HAP-1 (cell line): ENCODE measurements around the gene CMIP.

Experiments used
- DNase-seq, 2 experiments: peaks; one replicate each; pipeline ENCODE4 v3.0.0-alpha.2; 2016 to 2020; ENCODE audit warnings: low spot score in 2 of 2
- H3K27me3 ChIP-seq: fragments of 250-450 bp; sonication (Bioruptor Pico); 2 replicates; pipeline ENCODE4 v1.5.1; 2020; ENCODE audit warnings: low read depth, mild to moderate bottlenecking, moderate library complexity
- H3K36me3 ChIP-seq: fragments of 250-450 bp; sonication (Bioruptor Pico); replicated peaks from 2 replicates; pipeline ENCODE4 v1.5.1; 2020; ENCODE audit warnings: mild to moderate bottlenecking
- H3K4me1 ChIP-seq: fragments of 250-450 bp; sonication (Bioruptor Pico); 2 replicates; pipeline ENCODE4 v1.5.1; 2020; ENCODE audit warnings: mild to moderate bottlenecking
- H3K4me3 ChIP-seq: fragments of 250-450 bp; sonication (Bioruptor Pico); 2 replicates; pipeline ENCODE4 v1.5.1; 2020; ENCODE audit warnings: mild to moderate bottlenecking, moderate library complexity
- H3K9me3 ChIP-seq: fragments of 250-450 bp; sonication (Bioruptor Pico); 2 replicates; pipeline ENCODE4 v1.5.1; 2020; ENCODE audit warnings: mild to moderate bottlenecking, moderate library complexity
- in situ Hi-C: fragments of 300-500 bp; cut with MboI; formaldehyde crosslinking; loops from 3 replicates; pipeline ENCODE4 v1.14.3; 2020; ENCODE audit warnings: low sequenced_read_pairs, inconsistent platforms, mixed read lengths

CMIP gene

GRCh38 chr16:81478876-81479511 lies 34.4 kb downstream of the CMIP start:
- Histone ChIP-seq H3K9me3 (no peaks in the 10 kb centered on the region), H3K36me3 (no peaks in the 10 kb centered on the region; the same call in 1 of the 2 replicates), H3K4me3 (no peak overlapping the region), H3K4me1 (no peaks in the 10 kb centered on the region), H3K27me3 (no peaks in the 10 kb centered on the region)
- in situ Hi-C loops: no loop called here
- DNase-seq: no peak

- H3K4me1 ChIP-seq: no peaks in the 10 kb centered on the region
- no peak overlapping the region for H3K4me3 ChIP-seq
- DNase-seq: no peak
- H3K36me3 ChIP-seq: no peaks in the 10 kb centered on the region; the same call in 1 of the 2 replicates
- no peaks in the 10 kb centered on the region for H3K9me3 ChIP-seq
- in situ Hi-C loops: no loop called here
- H3K27me3 ChIP-seq: no peaks in the 10 kb centered on the region
These were observed 36.1 kb downstream of the CMIP start for GRCh38 chr16:81480606-81481206.

- Histone ChIP-seq H3K27me3 (no peaks in the 10 kb centered on the region), H3K4me3 (no peak overlapping the region), H3K4me1 (no peaks in the 10 kb centered on the region), H3K9me3 (no peaks in the 10 kb centered on the region), H3K36me3 (no peaks in the 10 kb centered on the region; the same call in 1 of the 2 replicates)
- in situ Hi-C loops: no loop called here
- DNase-seq: no peak
These were observed 36.7 kb downstream of the CMIP start for GRCh38 chr16:81481207-81481821.

- Histone ChIP-seq H3K4me1 (no peaks in the 10 kb centered on the region), H3K36me3 (no peaks in the 10 kb centered on the region; the same call in 1 of the 2 replicates)
- in situ Hi-C loops: no loop called here
These were observed 37.9 kb downstream of the CMIP start for GRCh38 chr16:81482329-81483063.

GRCh38 chr16:81483064-81483969 lies 38.7 kb downstream of the CMIP start:
- Histone ChIP-seq H3K4me1 (no peaks in the 10 kb centered on the region), H3K27me3 (no peaks in the 10 kb centered on the region), H3K4me3 (no peak overlapping the region), H3K36me3 (no peaks in the 10 kb centered on the region; the same call in 1 of the 2 replicates), H3K9me3 (no peaks in the 10 kb centered on the region)
- DNase-seq: no peak
- in situ Hi-C loops: no loop called here

More at GRCh38 chr16:81482329-81483063, 37.9 kb downstream of the CMIP start:
- H3K9me3 ChIP-seq: no peaks in the 10 kb centered on the region
- H3K27me3 ChIP-seq: no peaks in the 10 kb centered on the region
- DNase-seq: no peak
- H3K4me3 ChIP-seq: no peak overlapping the region

- no peaks in the 10 kb centered on the region for H3K4me1 ChIP-seq
- no peak for DNase-seq
These were observed 39.5 kb downstream of the CMIP start for GRCh38 chr16:81483970-81484595.

GRCh38 chr16:81484908-81485624 lies 40.5 kb downstream of the CMIP start:
- no peaks in the 10 kb centered on the region for H3K27me3 ChIP-seq
- H3K4me3 ChIP-seq: no peak overlapping the region
- no peak for DNase-seq
- in situ Hi-C loops: no loop called here
- no peaks in the 10 kb centered on the region; the same call in 1 of the 2 replicates for H3K36me3 ChIP-seq
- no peaks in the 10 kb centered on the region for H3K9me3 ChIP-seq
- no peaks in the 10 kb centered on the region for H3K4me1 ChIP-seq

More at GRCh38 chr16:81483970-81484595, 39.5 kb downstream of the CMIP start:
- in situ Hi-C loops: no loop called here
- Histone ChIP-seq H3K27me3 (no peaks in the 10 kb centered on the region), H3K36me3 (no peaks in the 10 kb centered on the region; the same call in 1 of the 2 replicates), H3K9me3 (no peaks in the 10 kb centered on the region), H3K4me3 (no peak overlapping the region)

- no peaks in the 10 kb centered on the region; the same call in 1 of the 2 replicates for H3K36me3 ChIP-seq
- in situ Hi-C loops: no loop called here
- H3K4me1 ChIP-seq: no peaks in the 10 kb centered on the region
- no peak for DNase-seq
- H3K27me3 ChIP-seq: no peaks in the 10 kb centered on the region
- no peak overlapping the region for H3K4me3 ChIP-seq
- H3K9me3 ChIP-seq: no peaks in the 10 kb centered on the region
These were observed 41.4 kb downstream of the CMIP start for GRCh38 chr16:81485824-81486539.

GRCh38 chr16:81486540-81487061 lies 42.0 kb downstream of the CMIP start:
- Histone ChIP-seq H3K9me3 (no peaks in the 10 kb centered on the region), H3K4me1 (no peaks in the 10 kb centered on the region), H3K4me3 (no peak overlapping the region), H3K27me3 (no peaks in the 10 kb centered on the region), H3K36me3 (no peaks in the 10 kb centered on the region; the same call in 1 of the 2 replicates)
- in situ Hi-C loops: no loop called here
- no peak for DNase-seq

- in situ Hi-C loops: no loop called here
- Histone ChIP-seq H3K4me1 (no peaks in the 10 kb centered on the region), H3K36me3 (no peaks in the 10 kb centered on the region; the same call in 1 of the 2 replicates), H3K4me3 (no peak overlapping the region), H3K27me3 (no peaks in the 10 kb centered on the region), H3K9me3 (no peaks in the 10 kb centered on the region)
- no peak for DNase-seq
These were observed 42.7 kb downstream of the CMIP start for GRCh38 chr16:81487301-81487720.

GRCh38 chr16:81488687-81489411 lies 44.2 kb downstream of the CMIP start:
- no peaks in the 10 kb centered on the region for H3K27me3 ChIP-seq
- DNase-seq: no peak
- no peak overlapping the region for H3K4me3 ChIP-seq
- no peaks in the 10 kb centered on the region for H3K4me1 ChIP-seq
- H3K36me3 ChIP-seq: no peaks in the 10 kb centered on the region; the same call in 1 of the 2 replicates
- no peaks in the 10 kb centered on the region for H3K9me3 ChIP-seq
- in situ Hi-C loops: no loop called here
